ENCODE data around the gene RASGRP2.
A peak's percentile ranks its signal among the peaks of the same experiment; 100 is the strongest.

Gene RASGRP2

GRCh38 chr11:64743591-64744543 lies at the start of gene RASGRP2:
Gene RASGRP2 (minus strand): TSS chr11:64744142. CDS start chr11:64742866, 1,276 bp downstream.
- DNase-seq (ENCODE audit: low read depth in 2 of 2): peak; percentile 69 to 81

GRCh38 chr11:64792482-64792881 lies 48.5 kb upstream of the RASGRP2 start:
- DNase-seq (ENCODE audit: low read depth in 2 of 2): no peak

- DNase-seq (ENCODE audit: low read depth in 2 of 2): no peak
Measured at GRCh38 chr11:64791781-64792291, 47.9 kb upstream of the RASGRP2 start.

DNA sequence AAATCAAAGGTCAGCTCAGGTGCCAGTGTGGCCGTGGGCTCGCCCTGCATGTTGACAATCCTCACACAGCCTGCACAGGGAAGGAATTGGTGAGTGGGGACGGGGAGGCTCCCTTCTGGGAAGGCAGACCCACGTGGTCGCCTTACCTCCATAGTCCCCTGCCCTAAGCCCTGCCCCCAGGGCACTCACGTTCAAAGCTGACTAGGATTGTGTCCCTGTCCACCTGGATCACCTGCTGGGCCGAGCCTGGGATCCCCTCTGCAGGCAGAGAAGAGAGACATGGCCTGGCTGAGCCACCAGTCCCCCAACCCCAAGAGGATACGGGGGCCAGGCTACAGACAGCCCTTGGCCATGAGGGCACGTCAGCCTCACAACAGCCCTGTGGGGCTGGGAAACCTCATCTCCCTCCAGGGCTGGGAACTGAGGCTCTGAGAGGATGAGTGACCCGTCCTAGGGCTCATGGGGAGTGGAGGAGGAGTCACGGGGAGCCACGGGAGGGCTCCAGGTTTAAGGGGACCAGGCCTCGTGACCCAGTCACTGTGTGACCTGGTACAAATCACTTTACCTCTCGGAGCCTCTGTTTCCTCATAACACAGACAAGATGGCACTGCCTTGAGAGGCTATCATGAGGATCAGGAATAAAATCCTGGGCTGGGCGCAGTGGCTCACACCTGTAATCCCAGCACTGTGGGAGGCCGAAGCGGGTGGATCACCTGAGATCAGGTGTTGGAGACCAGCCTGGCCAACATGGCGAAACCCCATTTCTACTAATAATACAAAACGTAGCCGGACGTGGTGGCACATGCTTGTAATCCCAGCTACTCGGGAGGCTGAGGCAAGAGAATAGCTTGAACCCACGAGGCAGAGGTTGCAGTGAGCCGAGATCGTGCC lies 46.5 kb upstream of the RASGRP2 start:
- DNase-seq (ENCODE audit: low read depth in 2 of 2): no peak

DNA sequence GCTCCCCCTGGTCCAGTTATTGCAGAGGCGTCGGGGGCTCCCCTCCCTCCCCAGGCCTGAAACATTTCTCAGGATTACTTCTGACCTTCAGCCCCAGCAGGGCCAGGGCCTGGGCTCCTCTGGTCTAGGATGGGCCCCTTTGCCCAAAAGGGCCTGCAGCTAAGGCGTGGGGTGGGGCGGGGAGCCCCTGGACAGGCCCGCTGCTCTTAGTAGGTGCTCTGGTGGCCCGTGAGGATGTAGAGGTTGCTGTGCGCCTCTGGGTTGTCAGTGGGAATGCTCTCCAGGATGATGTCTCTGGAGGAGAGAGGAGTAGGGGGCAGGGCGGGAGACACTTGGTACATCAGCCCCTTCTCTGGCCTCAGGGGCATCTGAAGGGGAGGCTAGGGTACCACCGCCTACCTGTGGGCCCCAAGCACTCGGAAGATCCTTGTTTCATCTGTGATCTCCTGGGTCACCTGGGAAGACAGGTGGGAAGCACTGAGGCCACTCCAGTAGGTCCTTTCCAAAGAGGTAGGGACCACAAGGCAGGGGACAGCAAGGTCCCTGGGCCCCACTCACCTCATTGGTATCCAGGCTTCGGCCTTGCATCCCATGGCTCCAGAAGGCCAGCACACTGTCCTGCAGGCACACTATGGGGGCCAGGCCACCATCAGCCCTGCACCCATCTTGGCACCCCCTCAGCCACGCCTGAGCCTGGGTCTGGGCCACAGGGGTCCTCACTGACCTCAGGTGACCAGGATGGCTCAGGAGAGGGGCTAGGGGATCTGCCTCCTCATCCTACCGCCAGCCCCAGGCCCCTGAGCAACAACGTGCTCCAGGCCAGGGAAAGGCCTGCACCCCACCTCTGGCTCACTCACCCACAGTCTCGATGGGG lies 45.6 kb upstream of the RASGRP2 start:
- DNase-seq (ENCODE audit: low read depth in 2 of 2): no peak

DNA sequence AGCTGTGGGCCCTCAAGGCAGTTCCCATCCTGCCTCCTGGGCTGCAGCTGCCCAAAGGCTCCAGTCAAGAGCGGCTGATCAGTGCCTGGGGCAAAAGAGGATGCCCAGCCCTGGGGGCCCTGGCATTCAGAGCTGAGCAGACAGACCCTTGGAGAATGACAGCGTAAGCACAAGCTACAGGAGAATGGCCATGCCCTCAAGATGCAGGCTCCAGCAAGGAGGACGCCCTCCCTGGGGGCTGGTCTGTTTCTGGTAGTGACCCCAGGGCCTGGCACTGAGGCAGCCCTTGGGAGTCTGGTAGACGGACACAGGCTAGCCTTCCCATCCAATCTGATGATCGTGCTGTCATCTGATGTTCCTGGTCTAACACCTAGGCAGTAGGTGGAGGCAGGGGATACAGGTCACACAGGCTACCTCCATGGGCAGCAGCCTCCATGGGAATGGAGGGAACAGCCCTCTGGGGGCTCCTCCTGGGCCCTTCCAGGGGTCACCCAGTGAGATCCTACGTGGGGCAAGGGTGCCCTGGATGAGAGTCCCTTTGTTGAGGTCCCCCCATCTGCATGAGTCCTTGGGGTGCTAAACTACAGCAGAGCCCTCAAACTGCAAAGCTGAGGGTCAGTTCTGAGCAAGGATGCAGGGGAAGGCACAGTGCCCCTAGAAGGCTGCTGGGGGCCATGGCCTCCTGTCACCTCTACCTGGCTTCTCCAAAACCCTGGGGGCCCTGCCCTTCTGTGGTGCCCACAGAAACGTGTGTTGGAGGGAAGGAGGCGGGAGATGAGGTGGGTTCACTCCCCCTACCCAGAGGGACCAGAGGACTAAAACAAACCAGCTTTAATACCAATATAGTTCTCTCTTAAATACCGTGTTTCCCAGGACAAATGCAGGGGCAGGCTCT lies 44.6 kb upstream of the RASGRP2 start:
- DNase-seq (ENCODE audit: low read depth in 2 of 2): no peak

GRCh38 chr11:64787526-64788320 lies 43.8 kb upstream of the RASGRP2 start:
- peak; percentile 40 to 55 for DNase-seq (ENCODE audit: low read depth in 2 of 2)

DNA sequence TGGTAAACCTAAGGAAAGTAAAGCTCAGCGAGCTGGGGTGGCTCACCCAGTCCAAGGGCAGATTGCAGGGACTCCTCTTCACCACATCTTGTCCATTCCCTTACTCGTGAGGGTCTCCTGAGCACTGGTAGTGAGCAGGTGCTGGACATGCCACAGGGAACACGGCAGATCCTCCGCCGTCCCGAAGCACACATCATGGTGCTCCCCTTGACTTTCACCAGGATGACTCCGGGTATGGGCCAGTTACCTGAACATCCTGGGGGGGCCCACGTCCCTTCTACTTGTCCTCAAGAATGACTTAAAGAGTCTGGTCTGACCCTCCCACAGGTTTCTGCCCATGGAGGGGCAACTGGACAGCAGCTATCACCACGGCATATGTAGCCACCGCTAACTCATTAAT lies 42.4 kb upstream of the RASGRP2 start:
- DNase-seq (ENCODE audit: low read depth in 2 of 2): no peak

GRCh38 chr11:64784813-64785581 lies 41.1 kb upstream of the RASGRP2 start:
- no peak for DNase-seq (ENCODE audit: low read depth in 2 of 2)

GRCh38 chr11:64778473-64779298 lies 34.7 kb upstream of the RASGRP2 start, which contains the start of gene SF1:
Gene SF1 (minus strand): TSS chr11:64778542. CDS start chr11:64778392, 150 bp downstream.
- DNase-seq (ENCODE audit: low read depth in 2 of 2): peak; percentile 96 to 98

DNA sequence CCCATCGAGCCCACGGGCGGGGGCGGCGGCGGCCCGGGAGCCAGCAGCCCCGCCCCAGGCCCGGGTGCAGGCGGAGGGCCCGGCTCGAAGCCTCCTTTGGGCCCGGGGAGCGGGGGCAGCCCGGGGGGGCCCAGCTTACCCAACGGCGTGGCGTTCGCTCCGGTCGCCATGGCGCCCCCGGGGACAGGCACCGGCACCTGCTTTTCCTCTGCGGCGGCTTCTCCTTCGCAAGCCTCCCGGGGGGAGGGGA lies 34.2 kb upstream of the RASGRP2 start:
- DNase-seq (ENCODE audit: low read depth in 2 of 2): no peak

- DNase-seq (ENCODE audit: low read depth in 2 of 2): peak; percentile 73 to 76
Measured at GRCh38 chr11:64777449-64778222, 33.7 kb upstream of the RASGRP2 start.

GRCh38 chr11:64776875-64777274 lies 32.9 kb upstream of the RASGRP2 start:
- DNase-seq (ENCODE audit: low read depth in 2 of 2): no peak

DNA sequence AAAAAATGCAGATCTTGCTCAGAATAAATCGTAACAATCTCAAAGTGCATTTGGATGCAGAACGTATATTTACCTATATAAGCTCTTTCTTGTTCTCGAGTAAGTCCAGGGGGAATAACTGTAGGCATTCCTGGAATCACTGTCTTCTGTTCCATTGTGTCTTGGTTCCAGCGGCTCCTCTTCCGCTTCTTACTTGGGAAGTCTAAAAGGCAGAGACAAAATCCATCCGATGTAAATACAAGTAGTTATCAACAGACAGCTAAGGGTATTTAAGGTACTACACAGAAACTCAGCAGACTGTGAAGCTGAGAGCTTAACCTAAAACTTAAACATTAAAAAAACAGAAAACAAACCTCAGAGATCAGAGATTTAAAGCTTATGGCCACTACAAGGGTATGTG lies 32.5 kb upstream of the RASGRP2 start:
- DNase-seq (ENCODE audit: low read depth in 2 of 2): no peak

DNA sequence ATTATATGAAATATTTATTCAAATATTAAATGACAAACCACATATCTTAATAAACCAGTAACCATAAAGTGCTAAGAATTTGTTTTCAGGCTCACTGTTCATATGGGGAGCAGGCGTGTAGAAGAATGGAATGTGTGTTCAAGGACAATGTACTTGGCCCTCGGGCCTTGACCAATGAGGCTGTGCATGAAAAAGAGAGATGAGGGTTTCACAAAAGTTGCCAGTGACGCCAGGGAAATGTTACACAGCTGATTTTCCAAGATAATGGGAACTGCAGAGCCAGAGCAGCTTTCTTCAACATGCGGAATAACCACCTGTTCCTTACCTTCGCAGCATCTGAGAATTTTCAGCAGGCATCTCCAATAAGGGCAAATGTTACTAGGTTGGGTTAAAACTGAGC lies 30.2 kb upstream of the RASGRP2 start:
- no peak for DNase-seq (ENCODE audit: low read depth in 2 of 2)

DNA sequence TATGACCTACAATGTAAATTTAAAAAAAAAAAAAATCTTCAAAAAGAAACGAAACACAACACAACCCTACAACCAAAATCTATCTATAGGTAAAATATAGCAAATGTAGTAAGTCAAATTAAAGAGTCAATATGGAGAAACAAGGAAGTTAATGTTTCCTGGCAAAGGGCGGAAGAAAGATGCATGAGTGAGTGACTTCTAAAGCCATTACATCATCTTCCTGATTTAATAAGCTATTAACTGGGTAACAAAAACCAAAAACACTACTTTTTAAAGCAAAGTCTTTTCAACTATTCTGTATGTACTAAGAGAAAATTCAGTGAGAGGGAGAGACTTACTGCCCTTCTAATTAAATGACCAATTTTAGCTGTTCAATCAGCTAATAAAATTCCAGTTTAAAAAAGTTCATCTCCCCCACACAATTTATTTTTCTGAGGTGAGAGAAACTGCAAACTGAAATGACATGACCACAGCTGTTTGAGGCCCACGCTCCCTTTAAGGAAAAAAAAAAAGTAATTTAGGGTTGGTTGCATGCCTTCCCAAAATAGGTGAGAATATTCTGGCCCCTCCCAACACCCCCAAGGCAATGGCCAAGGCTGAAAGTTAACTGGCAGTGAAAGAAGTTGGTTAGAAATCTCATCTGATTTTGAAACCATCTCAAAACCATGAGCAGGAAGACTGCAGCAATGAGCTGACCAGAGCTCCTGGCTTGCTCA lies 28.5 kb upstream of the RASGRP2 start:
- no peak for DNase-seq (ENCODE audit: low read depth in 2 of 2)

Data from stimulated activated CD4-positive, alpha-beta T cell treated with anti-CD3 and anti-CD28 coated beads, Interleukin-4, amount 100 ng/mL, for 48 hours (primary cell).